ENCODE measurements around the gene YAF2.

Gene YAF2

GRCh38 chr12:42162193-42162592 lies 75.9 kb downstream of the YAF2 start:
- Histone ChIP-seq H3K9ac (ENCODE audit: low read length in 5 of 5) (no peak overlapping the region), H3K4me1 (ENCODE audit: control insufficient read depth in 5 of 5, insufficient read depth in 5 of 5, low read length in 5 of 5) (peaks cover 0 to 5% (median 3%) of the 10 kb centered on the region in 5 donors), H3K4me3 (ENCODE audit: low read depth in 1 of 5, low read length in 5 of 5) (no peak overlapping the region), H3K27me3 (ENCODE audit: control insufficient read depth in 5 of 5, insufficient read depth in 4 of 5, low read length in 5 of 5) (no peaks in the 10 kb centered on the region), H3K27ac (ENCODE audit: low read depth, low read length) (no peak overlapping the region), H3K9me3 (ENCODE audit: control insufficient read depth in 5 of 5, low read length in 5 of 5) (no peaks in the 10 kb centered on the region), H3K36me3 (ENCODE audit: control insufficient read depth in 5 of 5, insufficient read depth in 5 of 5, low read length in 5 of 5) (peaks cover 9 to 19% (median 13%) of the 10 kb centered on the region in 5 donors)

- H3K9ac ChIP-seq (ENCODE audit: low read length in 5 of 5), result no peak overlapping the region
- H3K9me3 ChIP-seq (ENCODE audit: control insufficient read depth in 5 of 5, low read length in 5 of 5), result no peaks in the 10 kb centered on the region
- H3K4me1 ChIP-seq (ENCODE audit: control insufficient read depth in 5 of 5, insufficient read depth in 5 of 5, low read length in 5 of 5), result peaks cover 0 to 5% (median 3%) of the 10 kb centered on the region in 5 donors
- H3K36me3 ChIP-seq (ENCODE audit: control insufficient read depth in 5 of 5, insufficient read depth in 5 of 5, low read length in 5 of 5), result peaks cover 9 to 19% (median 13%) of the 10 kb centered on the region in 5 donors
- no peaks in the 10 kb centered on the region for H3K27me3 ChIP-seq (ENCODE audit: control insufficient read depth in 5 of 5, insufficient read depth in 4 of 5, low read length in 5 of 5)
- no peak overlapping the region for H3K27ac ChIP-seq (ENCODE audit: low read depth, low read length)
- H3K4me3 ChIP-seq (ENCODE audit: low read depth in 1 of 5, low read length in 5 of 5), result no peak overlapping the region
These were observed 76.5 kb downstream of the YAF2 start for GRCh38 chr12:42161529-42161928.

- Histone ChIP-seq H3K4me3 (ENCODE audit: low read depth in 1 of 5, low read length in 5 of 5) (no peak overlapping the region), H3K36me3 (ENCODE audit: control insufficient read depth in 5 of 5, insufficient read depth in 5 of 5, low read length in 5 of 5) (peaks cover 9 to 22% (median 13%) of the 10 kb centered on the region in 5 donors), H3K4me1 (ENCODE audit: control insufficient read depth in 5 of 5, insufficient read depth in 5 of 5, low read length in 5 of 5) (no peaks in the 10 kb centered on the region), H3K9me3 (ENCODE audit: control insufficient read depth in 5 of 5, low read length in 5 of 5) (no peaks in the 10 kb centered on the region), H3K9ac (ENCODE audit: low read length in 5 of 5) (no peak overlapping the region), H3K27me3 (ENCODE audit: control insufficient read depth in 5 of 5, insufficient read depth in 4 of 5, low read length in 5 of 5) (no peaks in the 10 kb centered on the region), H3K27ac (ENCODE audit: low read depth, low read length) (no peak overlapping the region)
These were observed 81.8 kb downstream of the YAF2 start for GRCh38 chr12:42156232-42156631.

- Histone ChIP-seq H3K4me3 (ENCODE audit: low read depth in 1 of 5, low read length in 5 of 5) (peak overlapping the region; percentile 70 to 92 (median 76)), H3K27ac (ENCODE audit: low read depth, low read length) (no peak overlapping the region), H3K9ac (ENCODE audit: low read length in 5 of 5) (peak overlapping the region in 3 of 5 donors; percentile 41 to 87 (median 52)), H3K9me3 (ENCODE audit: control insufficient read depth in 5 of 5, low read length in 5 of 5) (no peaks in the 10 kb centered on the region), H3K36me3 (ENCODE audit: control insufficient read depth in 5 of 5, insufficient read depth in 5 of 5, low read length in 5 of 5) (no peaks in the 10 kb centered on the region), H3K27me3 (ENCODE audit: control insufficient read depth in 5 of 5, insufficient read depth in 4 of 5, low read length in 5 of 5) (no peaks in the 10 kb centered on the region), H3K4me1 (ENCODE audit: control insufficient read depth in 5 of 5, insufficient read depth in 5 of 5, low read length in 5 of 5) (peaks cover 0 to 21% (median 19%) of the 10 kb centered on the region in 5 donors)
These were observed 92.4 kb downstream of the YAF2 start for GRCh38 chr12:42145552-42146215.

- Histone ChIP-seq H3K27ac (ENCODE audit: low read depth, low read length) (peak overlapping the region; percentile 22), H3K27me3 (ENCODE audit: control insufficient read depth in 5 of 5, insufficient read depth in 4 of 5, low read length in 5 of 5) (no peaks in the 10 kb centered on the region), H3K9ac (ENCODE audit: low read length in 5 of 5) (peak overlapping the region in 4 of 5 donors; percentile 41 to 87 (median 61)), H3K9me3 (ENCODE audit: control insufficient read depth in 5 of 5, low read length in 5 of 5) (no peaks in the 10 kb centered on the region), H3K4me3 (ENCODE audit: low read depth in 1 of 5, low read length in 5 of 5) (peak overlapping the region; percentile 70 to 92 (median 76)), H3K36me3 (ENCODE audit: control insufficient read depth in 5 of 5, insufficient read depth in 5 of 5, low read length in 5 of 5) (no peaks in the 10 kb centered on the region), H3K4me1 (ENCODE audit: control insufficient read depth in 5 of 5, insufficient read depth in 5 of 5, low read length in 5 of 5) (peaks cover 0 to 21% (median 19%) of the 10 kb centered on the region in 5 donors)
These were observed 92.9 kb downstream of the YAF2 start for GRCh38 chr12:42145197-42145549.

GRCh38 chr12:42144408-42145196 lies 93.4 kb downstream of the YAF2 start, which contains the start of gene GXYLT1:
Gene GXYLT1 (minus strand): TSS chr12:42144874. CDS start chr12:42144646, 228 bp downstream.
- H3K4me3 ChIP-seq (ENCODE audit: low read depth in 1 of 5, low read length in 5 of 5), result peak within 1 kb of the TSS; percentile 75 to 92 (median 80)

GRCh38 chr12:42144158-42144407 lies 94.0 kb downstream of the YAF2 start:
- H3K36me3 ChIP-seq (ENCODE audit: control insufficient read depth in 5 of 5, insufficient read depth in 5 of 5, low read length in 5 of 5), result no peaks in the 10 kb centered on the region
- H3K4me1 ChIP-seq (ENCODE audit: control insufficient read depth in 5 of 5, insufficient read depth in 5 of 5, low read length in 5 of 5), result peaks cover 0 to 21% (median 19%) of the 10 kb centered on the region in 5 donors
- H3K27ac ChIP-seq (ENCODE audit: low read depth, low read length), result peak overlapping the region; percentile 55
- no peaks in the 10 kb centered on the region for H3K9me3 ChIP-seq (ENCODE audit: control insufficient read depth in 5 of 5, low read length in 5 of 5)
- H3K27me3 ChIP-seq (ENCODE audit: control insufficient read depth in 5 of 5, insufficient read depth in 4 of 5, low read length in 5 of 5), result no peaks in the 10 kb centered on the region
- H3K4me3 ChIP-seq (ENCODE audit: low read depth in 1 of 5, low read length in 5 of 5), result peak overlapping the region; percentile 63 to 87 (median 77)
- H3K9ac ChIP-seq (ENCODE audit: low read length in 5 of 5), result peak overlapping the region; percentile 57 to 82 (median 67)

More at GRCh38 chr12:42144408-42145196, 93.4 kb downstream of the YAF2 start, which contains the start of gene GXYLT1:
- Histone ChIP-seq H3K9me3 (ENCODE audit: control insufficient read depth in 5 of 5, low read length in 5 of 5) (no peaks in the 10 kb centered on the region), H3K4me1 (ENCODE audit: control insufficient read depth in 5 of 5, insufficient read depth in 5 of 5, low read length in 5 of 5) (peaks cover 0 to 21% (median 19%) of the 10 kb centered on the region in 5 donors), H3K36me3 (ENCODE audit: control insufficient read depth in 5 of 5, insufficient read depth in 5 of 5, low read length in 5 of 5) (no peaks in the 10 kb centered on the region), H3K27me3 (ENCODE audit: control insufficient read depth in 5 of 5, insufficient read depth in 4 of 5, low read length in 5 of 5) (no peaks in the 10 kb centered on the region), H3K27ac (ENCODE audit: low read depth, low read length) (peak within 1 kb of the TSS; percentile 55), H3K9ac (ENCODE audit: low read length in 5 of 5) (peak within 1 kb of the TSS; percentile 63 to 87 (median 81))

- Histone ChIP-seq H3K36me3 (ENCODE audit: control insufficient read depth in 5 of 5, insufficient read depth in 5 of 5, low read length in 5 of 5) (no peaks in the 10 kb centered on the region), H3K9ac (ENCODE audit: low read length in 5 of 5) (peak overlapping the region; percentile 57 to 82 (median 67)), H3K27ac (ENCODE audit: low read depth, low read length) (peak overlapping the region; percentile 55), H3K4me1 (ENCODE audit: control insufficient read depth in 5 of 5, insufficient read depth in 5 of 5, low read length in 5 of 5) (peaks cover 0 to 21% (median 19%) of the 10 kb centered on the region in 5 donors), H3K9me3 (ENCODE audit: control insufficient read depth in 5 of 5, low read length in 5 of 5) (no peaks in the 10 kb centered on the region), H3K27me3 (ENCODE audit: control insufficient read depth in 5 of 5, insufficient read depth in 4 of 5, low read length in 5 of 5) (no peaks in the 10 kb centered on the region), H3K4me3 (ENCODE audit: low read depth in 1 of 5, low read length in 5 of 5) (peak overlapping the region; percentile 63 to 87 (median 77))
These were observed 94.4 kb downstream of the YAF2 start for GRCh38 chr12:42143452-42144157.

- H3K27ac ChIP-seq (ENCODE audit: low read depth, low read length), result no peak overlapping the region
- peaks cover 0 to 21% (median 19%) of the 10 kb centered on the region in 5 donors for H3K4me1 ChIP-seq (ENCODE audit: control insufficient read depth in 5 of 5, insufficient read depth in 5 of 5, low read length in 5 of 5)
- H3K4me3 ChIP-seq (ENCODE audit: low read depth in 1 of 5, low read length in 5 of 5), result no peak overlapping the region
These were observed 96.0 kb downstream of the YAF2 start for GRCh38 chr12:42141981-42142606.

More at GRCh38 chr12:42141981-42142606, 96.0 kb downstream of the YAF2 start:
- Histone ChIP-seq H3K9me3 (ENCODE audit: control insufficient read depth in 5 of 5, low read length in 5 of 5) (no peaks in the 10 kb centered on the region), H3K36me3 (ENCODE audit: control insufficient read depth in 5 of 5, insufficient read depth in 5 of 5, low read length in 5 of 5) (no peaks in the 10 kb centered on the region), H3K9ac (ENCODE audit: low read length in 5 of 5) (no peak overlapping the region), H3K27me3 (ENCODE audit: control insufficient read depth in 5 of 5, insufficient read depth in 4 of 5, low read length in 5 of 5) (no peaks in the 10 kb centered on the region)
